ENCODE data around the gene INAFM1.

GRCh38 chr19:47303966-47304365 lies 29.3 kb downstream of the INAFM1 start:
- TF ChIP-seq CTCF (IDR thresholded peaks at IDR 0.05) (no peak), POLR2A (IDR thresholded peaks at IDR 0.05) (no peak)

Data from Peyer's patch (tissue), 4 donors.